T1000 (cell line): ENCODE measurements around the gene STARD3NL.

Experiments used
- DNase-seq: peaks from one replicate; lab custom pipeline; 2025; ENCODE audit warnings: mixed read lengths; lab: John Stamatoyannopoulos, UW

STARD3NL gene

DNA sequence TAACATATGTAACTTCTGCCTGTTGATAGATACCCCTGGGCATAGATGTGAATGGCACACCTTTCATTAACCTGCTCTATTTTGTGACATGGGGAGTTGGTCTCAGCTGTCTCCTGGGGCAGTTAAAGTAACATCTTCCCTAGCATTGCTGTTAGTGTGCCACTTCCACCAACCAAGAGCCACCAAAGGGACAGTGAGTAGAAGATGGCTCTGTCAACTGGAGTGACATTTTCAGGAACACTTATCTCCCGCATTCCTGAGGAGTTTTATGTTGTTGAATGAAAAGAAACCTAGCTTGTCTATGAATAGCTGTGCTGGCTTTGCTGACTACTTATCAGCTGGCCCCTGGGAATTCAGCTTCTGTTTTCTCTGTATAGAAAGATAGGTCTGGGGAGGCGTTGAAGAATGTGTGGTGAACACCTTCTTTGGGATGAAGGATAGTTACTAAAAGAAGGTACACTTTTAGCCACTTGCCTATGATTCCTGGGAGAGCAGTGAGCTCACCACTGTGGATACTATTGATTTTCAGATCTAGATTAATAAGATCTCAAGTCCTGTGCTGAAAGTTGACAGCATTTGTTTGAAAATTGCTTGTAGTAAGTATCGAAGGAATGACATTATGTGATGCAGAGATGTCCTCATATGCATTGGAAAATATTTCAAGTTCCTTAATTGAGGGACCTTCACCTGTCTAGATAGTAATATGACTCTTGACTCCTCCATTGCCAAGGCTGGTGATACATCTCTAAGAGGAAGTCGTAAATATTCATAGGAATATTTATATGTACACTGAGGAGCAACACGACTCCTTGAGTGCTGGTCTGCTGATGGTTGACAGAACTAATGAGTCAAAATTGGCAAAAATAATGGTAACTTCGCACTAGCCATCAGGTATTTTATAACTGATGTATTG lies 7.6 kb downstream of the STARD3NL start:
- DNase-seq = no peak

- peak; percentile 31 for DNase-seq
Measured at GRCh38 chr7:38186593-38187314, 8.7 kb downstream of the STARD3NL start.

GRCh38 chr7:38187794-38188440 lies 9.9 kb downstream of the STARD3NL start:
- DNase-seq = no peak

- DNase-seq = no peak
Measured at GRCh38 chr7:38189231-38189938, 11.3 kb downstream of the STARD3NL start.

DNA sequence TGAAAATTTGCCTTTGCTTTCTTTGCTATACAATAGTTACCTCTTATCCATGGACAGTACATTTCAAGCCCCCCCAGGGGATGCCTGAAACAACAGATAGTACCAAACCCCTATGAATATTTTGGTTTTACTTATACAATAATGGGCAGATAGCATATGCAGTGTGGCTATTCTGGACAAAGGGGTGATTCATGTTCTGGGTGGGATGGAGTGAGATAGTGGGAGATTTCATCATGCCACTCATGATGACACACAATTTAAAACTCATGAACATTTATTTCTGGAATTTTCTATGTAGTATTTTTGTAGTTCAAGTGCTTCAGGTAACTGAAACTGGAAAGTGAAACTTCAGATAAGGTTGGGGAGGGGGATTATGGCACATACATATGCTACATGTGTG lies 12.0 kb downstream of the STARD3NL start:
- DNase-seq = no peak

GRCh38 chr7:38191791-38192190 lies 13.7 kb downstream of the STARD3NL start:
- no peak for DNase-seq

DNA sequence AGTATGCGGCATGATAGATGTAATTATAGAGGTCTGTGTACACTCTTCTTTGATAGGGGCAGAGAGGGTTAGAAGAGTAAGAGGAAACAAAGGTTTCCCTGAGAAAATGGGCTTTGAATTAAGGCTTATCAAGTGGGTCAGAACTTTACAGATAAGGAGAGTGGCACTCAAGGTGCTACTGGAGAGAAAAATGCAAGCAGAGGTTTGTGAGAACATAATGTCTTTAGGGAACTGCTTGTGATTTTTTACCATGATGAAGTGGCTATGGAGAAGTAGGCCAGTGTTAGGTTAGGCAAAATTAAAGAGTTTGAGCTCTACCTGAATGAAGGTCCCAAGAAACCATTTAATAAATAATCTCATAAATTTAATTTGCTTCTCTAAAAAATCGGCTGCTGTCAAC lies 14.3 kb downstream of the STARD3NL start:
- no peak for DNase-seq

- DNase-seq = no peak
Measured at GRCh38 chr7:38195804-38196595, 18.0 kb downstream of the STARD3NL start.

- no peak for DNase-seq
Measured at GRCh38 chr7:38198366-38198765, 20.3 kb downstream of the STARD3NL start.

DNA sequence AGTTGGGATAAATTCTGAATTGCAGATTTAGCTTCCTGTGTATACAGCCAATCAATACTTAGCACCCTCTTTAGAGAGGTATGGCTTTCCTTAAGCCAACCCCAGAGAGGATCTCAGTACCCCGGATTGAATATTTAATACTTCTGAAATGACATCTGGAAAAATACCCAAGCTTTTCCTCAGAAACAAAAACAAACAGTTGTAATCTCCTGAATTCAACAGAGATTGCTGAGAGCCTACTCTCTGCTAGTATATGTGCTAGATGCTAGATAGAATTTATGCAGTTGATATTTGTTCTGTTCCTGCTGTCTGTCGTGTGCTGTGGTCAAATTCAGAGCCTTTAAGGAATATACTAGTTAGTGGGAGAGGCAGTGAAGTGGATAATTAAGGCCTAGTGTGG lies 21.1 kb downstream of the STARD3NL start:
- no peak for DNase-seq

- no peak for DNase-seq
Measured at GRCh38 chr7:38199782-38200181, 21.7 kb downstream of the STARD3NL start.

DNA sequence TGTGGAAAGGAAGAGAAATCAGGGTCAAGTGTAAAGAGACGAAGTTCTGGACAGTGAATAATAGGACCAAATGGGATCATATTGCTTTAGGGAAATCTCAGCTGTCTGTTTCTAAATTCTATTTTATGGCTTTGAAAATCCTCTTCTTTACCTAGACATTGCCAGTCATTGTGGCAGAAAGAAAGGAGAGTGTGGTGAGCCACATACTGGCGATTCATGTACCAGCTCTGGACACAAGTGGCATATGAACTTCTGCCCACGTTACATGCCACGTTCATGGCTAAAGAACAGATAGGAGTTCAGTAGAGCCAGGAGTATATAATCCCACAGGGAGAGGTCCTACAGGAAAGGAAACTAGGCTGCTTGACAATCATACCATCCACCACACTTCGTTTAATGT lies 28.0 kb downstream of the STARD3NL start:
- no peak for DNase-seq

DNA sequence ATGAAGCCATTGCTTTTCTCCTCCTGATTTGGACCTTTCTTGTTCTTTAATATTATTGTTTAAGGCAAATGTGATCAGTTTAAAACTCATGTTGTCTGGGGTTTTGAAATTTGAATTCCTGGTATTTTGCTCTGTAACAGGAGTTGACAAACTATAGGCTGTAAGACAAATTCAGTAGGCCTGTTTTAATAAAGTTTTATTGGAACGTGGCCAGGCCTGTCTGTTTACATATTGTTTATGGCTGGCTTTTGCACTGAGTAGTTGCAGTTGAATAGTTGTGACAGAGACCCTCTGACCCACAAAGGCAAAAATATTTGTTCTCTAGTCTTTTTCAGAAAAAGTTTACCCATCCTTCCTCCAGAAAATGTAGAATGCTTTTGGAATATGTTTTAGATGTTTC lies 29.8 kb downstream of the STARD3NL start:
- no peak for DNase-seq

GRCh38 chr7:38211486-38211885 lies 33.4 kb downstream of the STARD3NL start:
- DNase-seq = no peak

DNA sequence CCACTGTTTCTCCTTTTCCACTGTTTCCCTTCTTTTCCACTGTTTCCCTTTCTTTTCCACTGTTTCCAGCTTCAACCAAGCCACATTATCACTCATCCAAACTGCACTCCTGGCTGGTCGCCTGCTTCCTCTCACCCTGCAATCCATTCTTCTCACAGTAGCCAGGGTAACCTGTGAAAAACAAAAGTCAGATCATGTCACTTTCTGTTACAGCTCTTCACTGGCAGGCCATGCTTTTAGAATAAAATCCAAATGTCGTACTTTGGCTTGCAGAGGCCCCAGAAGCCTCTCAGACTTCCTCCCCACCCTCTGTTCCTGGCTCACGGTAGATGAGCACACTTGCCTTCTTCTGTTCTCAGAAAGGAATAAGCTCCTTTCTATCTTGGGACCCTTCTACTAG lies 33.9 kb downstream of the STARD3NL start:
- DNase-seq = no peak

DNA sequence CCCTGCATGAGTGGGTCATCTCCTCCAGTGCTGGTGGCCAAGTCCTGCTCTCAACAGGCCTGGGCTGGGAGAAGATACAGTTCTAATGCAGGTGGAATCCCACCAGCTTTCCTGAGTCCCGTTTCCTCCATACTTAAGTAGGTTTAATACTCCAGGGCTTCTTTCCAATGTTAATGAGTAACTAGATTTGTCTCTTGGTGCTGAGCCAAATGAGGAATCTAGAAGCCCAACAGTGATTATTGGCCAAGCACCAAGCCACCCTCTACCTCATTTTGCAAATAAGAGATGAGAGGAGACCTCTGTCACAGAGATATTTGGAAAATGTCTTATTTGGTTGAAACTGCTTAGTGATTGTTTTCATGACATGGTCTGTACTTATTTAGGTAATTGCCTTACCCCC lies 37.1 kb downstream of the STARD3NL start:
- no peak for DNase-seq

- peak; percentile 44 for DNase-seq
Measured at GRCh38 chr7:38215735-38216670, 38.0 kb downstream of the STARD3NL start.

GRCh38 chr7:38217672-38218071 lies 39.6 kb downstream of the STARD3NL start:
- no peak for DNase-seq

GRCh38 chr7:38220452-38220851 lies 42.4 kb downstream of the STARD3NL start:
- DNase-seq = no peak

DNA sequence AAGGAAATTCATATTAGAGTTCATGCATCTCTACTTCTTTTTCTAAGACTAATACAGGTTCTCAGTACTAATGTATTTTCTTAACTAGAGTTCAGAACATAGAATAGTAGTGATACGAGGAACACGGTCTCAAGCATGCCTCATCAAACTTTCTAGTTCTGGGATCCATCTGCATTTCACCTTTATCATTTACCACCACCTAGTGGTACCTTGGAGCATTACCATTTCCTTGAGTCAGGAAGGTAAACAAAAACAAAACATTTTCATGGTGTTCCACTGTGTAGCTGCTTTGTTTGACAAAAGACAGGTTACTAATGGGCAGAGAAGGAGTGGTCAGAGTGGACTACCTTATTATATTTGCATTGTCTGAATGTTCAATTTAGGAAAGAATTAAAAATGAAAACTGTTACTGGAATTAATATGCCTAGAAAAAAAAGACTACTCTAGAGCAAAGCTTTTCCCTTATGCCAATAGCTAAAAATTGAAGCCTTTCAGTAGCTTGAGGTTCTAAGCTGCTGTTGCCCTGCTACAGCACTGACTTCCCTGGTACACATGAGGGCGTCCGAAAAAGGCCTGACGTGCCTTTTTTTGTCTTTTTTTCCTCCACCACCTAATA lies 44.5 kb downstream of the STARD3NL start:
- no peak for DNase-seq
